ENCODE data around the gene TTLL5.

- TF ChIP-seq TAF1 (IDR thresholded peaks at IDR 0.05; ENCODE audit: low read depth), result no peak
- no peak for TF ChIP-seq ZBTB7A (IDR thresholded peaks at IDR 0.05; ENCODE audit: low read depth)
- no peak for TF ChIP-seq YY1 (IDR thresholded peaks at IDR 0.05; ENCODE audit: low read depth)
- no peak for TF ChIP-seq TCF12 (IDR thresholded peaks at IDR 0.05; ENCODE audit: low read depth)
- TF ChIP-seq MAX (IDR thresholded peaks at IDR 0.05), result no peak
- TF ChIP-seq EP300 (IDR thresholded peaks at IDR 0.05; ENCODE audit: borderline replicate concordance), result no peak
- no peak for TF ChIP-seq CREB1 (IDR thresholded peaks at IDR 0.05; ENCODE audit: low read depth)
- no peak for TF ChIP-seq EGR1 (IDR thresholded peaks at IDR 0.05)
- no peak for TF ChIP-seq RAD21 (IDR thresholded peaks at IDR 0.05; ENCODE audit: low read depth)
- no peak for TF ChIP-seq CEBPB (IDR thresholded peaks at IDR 0.05)
- no peak for TF ChIP-seq REST (IDR thresholded peaks at IDR 0.05; ENCODE audit: low read depth)
Measured at GRCh38 chr14:75753696-75754095, 92.7 kb downstream of the TTLL5 start.
